22Rv1 (cell line): ENCODE measurements around the gene DHPS.

Experiments used
- ZFX ChIP-seq: fragments of 450-650 bp; IDR thresholded peaks from 2 replicates; pipeline ENCODE4 v1.6.1; 2017; ENCODE audit warnings: antibody characterized with exemption, borderline replicate concordance
- TF ChIP-seq, protein P1 (sequence below): fragments of 450-650 bp; IDR thresholded peaks from 2 replicates; pipeline ENCODE4 v1.5.1; 2017; ENCODE audit warnings: mild to moderate bottlenecking

DNA sequence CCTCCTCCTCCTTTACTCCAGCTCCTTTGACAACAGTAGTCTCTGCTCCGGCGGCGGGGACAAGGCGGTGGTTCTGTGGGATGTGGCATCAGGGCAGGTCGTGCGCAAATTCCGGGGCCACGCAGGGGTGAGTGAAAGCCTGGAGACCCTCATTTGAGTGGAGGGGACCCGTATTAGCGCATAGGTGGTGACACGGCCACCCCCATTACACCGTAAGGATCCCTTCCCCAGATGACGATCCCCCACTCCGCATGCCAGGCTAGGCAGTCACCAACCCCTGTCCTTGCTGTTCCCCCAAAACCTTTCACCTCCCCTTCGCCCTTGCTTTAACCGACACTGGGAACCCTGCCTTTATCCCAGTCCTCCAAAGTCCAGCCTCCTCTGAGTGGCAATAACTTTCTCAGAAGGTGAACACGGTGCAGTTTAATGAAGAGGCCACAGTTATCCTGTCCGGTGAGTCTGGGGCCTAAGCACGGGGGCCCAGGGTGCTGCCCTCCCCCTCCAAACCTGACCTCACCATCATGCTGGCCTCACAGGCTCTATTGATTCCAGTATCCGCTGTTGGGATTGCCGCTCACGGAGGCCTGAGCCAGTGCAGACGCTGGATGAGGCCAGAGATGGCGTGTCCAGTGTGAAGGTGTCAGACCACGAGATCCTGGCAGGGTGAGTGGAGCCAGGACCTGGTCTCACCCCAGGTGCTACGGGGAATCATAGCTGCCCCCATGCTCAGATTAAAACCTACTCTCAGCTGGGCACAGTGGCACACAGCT is 11.3 kb downstream of the DHPS start:
- TF ChIP-seq, protein P1, sequence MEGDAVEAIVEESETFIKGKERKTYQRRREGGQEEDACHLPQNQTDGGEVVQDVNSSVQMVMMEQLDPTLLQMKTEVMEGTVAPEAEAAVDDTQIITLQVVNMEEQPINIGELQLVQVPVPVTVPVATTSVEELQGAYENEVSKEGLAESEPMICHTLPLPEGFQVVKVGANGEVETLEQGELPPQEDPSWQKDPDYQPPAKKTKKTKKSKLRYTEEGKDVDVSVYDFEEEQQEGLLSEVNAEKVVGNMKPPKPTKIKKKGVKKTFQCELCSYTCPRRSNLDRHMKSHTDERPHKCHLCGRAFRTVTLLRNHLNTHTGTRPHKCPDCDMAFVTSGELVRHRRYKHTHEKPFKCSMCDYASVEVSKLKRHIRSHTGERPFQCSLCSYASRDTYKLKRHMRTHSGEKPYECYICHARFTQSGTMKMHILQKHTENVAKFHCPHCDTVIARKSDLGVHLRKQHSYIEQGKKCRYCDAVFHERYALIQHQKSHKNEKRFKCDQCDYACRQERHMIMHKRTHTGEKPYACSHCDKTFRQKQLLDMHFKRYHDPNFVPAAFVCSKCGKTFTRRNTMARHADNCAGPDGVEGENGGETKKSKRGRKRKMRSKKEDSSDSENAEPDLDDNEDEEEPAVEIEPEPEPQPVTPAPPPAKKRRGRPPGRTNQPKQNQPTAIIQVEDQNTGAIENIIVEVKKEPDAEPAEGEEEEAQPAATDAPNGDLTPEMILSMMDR: no peak
- no peak for TF ChIP-seq ZFX
